ENCODE measurements around the gene ADAP1. TPM values are rescaled to one million over a fixed set of nuclear protein-coding genes. Genes with fewer than 3 reads are reported as not detected.

ADAP1 gene
- total and polyA plus RNA-seq, 2 of the 13 experiments (the other 11 are each of a cell fraction or from before 2014, with no cell fraction given): 10.5 to 24.6 TPM

DNA sequence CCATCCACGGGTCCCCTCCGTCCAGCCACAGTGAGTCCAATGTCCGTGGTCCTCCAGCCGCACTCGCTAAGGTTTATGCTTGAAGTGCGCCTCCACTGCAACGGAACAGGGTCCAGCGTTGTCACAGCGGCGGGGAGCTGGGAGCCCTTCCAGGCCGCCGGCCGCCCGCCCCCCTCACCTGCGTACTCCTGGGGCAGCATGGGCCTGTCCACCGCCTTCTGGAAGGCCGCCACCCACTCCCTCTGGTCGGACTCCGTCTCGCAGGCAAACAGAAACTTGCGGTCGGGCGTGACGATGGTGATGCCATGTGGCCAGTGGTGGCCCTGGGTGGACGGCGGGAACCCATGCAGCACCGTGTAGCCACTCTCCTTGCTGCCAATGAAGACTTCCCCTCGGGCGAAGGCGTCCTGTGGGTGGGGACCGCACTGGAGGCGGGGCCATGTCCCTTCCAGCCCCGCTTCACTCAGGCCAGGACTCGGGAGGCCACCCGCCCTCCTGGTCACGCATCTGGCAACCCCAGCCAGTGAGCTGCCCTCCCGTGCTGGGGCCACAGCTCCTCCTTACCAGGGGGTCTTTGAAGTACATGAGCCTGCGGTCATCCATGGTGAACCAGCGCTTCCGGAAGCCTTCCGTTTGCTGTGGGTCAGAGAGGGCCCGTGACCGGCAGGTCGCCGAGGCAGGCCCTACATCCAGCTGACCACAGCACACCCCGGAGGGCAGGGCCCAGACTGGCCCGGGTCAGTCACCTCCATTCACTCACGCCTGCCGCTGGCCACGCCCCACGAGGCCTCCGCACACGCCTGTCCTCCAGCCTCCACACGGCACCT, 55.4 kb downstream of the ADAP1 start:
- intact Hi-C loops (cut with micrococcal nuclease; ENCODE audit: unreplicated experiment) (no loop called here), in situ Hi-C loops (cut with HindIII; ENCODE audit: extremely low pct_ligation_motif_present, low pct_unique_long_range_greater_than_20kb) (no loop called here)
- H3K4me1 ChIP-seq (ENCODE audit: insufficient read depth, low read length): peaks cover 16% of the 10 kb centered on the region
- no peak overlapping the region for H2AFZ ChIP-seq (ENCODE audit: low read length)
- no peaks in the 10 kb centered on the region for H3K79me2 ChIP-seq (ENCODE audit: insufficient read depth, low read length)
- H3K4me3 ChIP-seq (replicated peaks in 1 of 3; ENCODE audit: insufficient read depth in 1 of 3, low read depth in 2 of 3, low read length in 3 of 3): no peak overlapping the region
- WGBS (ENCODE audit: low lambda C conversion rate): 96% methylated on average over 17 of the region's 54 CpGs
- ChIA-PET CTCF (ENCODE audit: low intra/inter-chr PET ratio, low total read pairs) (no interaction called here), POLR2A (no interaction called here)
- no peaks in the 10 kb centered on the region for H3K9me3 ChIP-seq (ENCODE audit: low read length)
- H3K36me3 ChIP-seq (replicated peaks in 1 of 2; ENCODE audit: control insufficient read depth in 1 of 2, insufficient read depth in 2 of 2, low read length in 2 of 2): peaks cover 12 to 28% of the 10 kb centered on the region in 2 experiments; a peak in 4 of 5 replicates
- no peak overlapping the region for H3K9ac ChIP-seq (ENCODE audit: insufficient read depth, low read depth, low read length)
- H3K4me2 ChIP-seq (ENCODE audit: low read depth, low read length): no peak overlapping the region
- DNase-seq (ENCODE audit: low spot score): no peak
- H3K27ac ChIP-seq (ENCODE audit: extremely low read length, insufficient read depth, low read length): no peak overlapping the region
- no TSS peak for BruUV-seq (replicated peaks)
- no peak for TF ChIP-seq KMT2A (CRISPR knock-in tag; IDR thresholded peaks at IDR 0.05)
- TF ChIP-seq, protein P1, sequence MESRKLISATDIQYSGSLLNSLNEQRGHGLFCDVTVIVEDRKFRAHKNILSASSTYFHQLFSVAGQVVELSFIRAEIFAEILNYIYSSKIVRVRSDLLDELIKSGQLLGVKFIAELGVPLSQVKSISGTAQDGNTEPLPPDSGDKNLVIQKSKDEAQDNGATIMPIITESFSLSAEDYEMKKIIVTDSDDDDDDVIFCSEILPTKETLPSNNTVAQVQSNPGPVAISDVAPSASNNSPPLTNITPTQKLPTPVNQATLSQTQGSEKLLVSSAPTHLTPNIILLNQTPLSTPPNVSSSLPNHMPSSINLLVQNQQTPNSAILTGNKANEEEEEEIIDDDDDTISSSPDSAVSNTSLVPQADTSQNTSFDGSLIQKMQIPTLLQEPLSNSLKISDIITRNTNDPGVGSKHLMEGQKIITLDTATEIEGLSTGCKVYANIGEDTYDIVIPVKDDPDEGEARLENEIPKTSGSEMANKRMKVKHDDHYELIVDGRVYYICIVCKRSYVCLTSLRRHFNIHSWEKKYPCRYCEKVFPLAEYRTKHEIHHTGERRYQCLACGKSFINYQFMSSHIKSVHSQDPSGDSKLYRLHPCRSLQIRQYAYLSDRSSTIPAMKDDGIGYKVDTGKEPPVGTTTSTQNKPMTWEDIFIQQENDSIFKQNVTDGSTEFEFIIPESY (CRISPR knock-in tag; IDR thresholded peaks at IDR 0.05): peak; percentile 69; the same call in 1 of the 2 replicates
- no peaks in the 10 kb centered on the region for H4K20me1 ChIP-seq (ENCODE audit: insufficient read depth, low read length)
- ATAC-seq: no peak
- no peaks in the 10 kb centered on the region for H3K27me3 ChIP-seq (ENCODE audit: control insufficient read depth in 1 of 2, insufficient read depth in 2 of 2, low read length in 2 of 2)
- FAIRE-seq: no peak

DNA sequence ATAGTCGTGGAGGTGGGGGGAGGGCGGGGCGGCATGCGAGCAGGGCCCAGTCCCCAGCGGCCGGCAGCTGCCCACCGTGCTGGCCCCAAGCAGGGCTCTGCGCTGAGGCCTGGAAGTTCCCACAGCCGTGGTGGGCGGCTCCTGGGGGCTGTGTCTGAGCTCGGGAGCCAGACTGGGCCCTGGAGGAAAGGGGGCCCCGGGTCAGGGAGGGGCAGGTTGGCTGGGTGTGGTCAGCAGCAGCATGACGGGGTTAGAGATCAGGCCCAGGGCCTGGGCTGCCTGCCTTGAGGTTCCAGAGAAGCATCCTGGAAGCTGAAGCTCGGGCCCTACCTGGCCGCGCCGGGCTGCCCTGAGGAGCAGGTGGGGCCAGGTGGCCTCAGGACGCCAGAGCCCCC, 56.0 kb downstream of the ADAP1 start:
- H3K9ac ChIP-seq (ENCODE audit: insufficient read depth, low read depth, low read length): no peak overlapping the region
- H3K4me1 ChIP-seq (ENCODE audit: insufficient read depth, low read length): peaks cover 16% of the 10 kb centered on the region
- CTCF ChIA-PET (ENCODE audit: low intra/inter-chr PET ratio, low total read pairs): no interaction called here
- H3K4me3 ChIP-seq (replicated peaks in 1 of 3; ENCODE audit: insufficient read depth in 1 of 3, low read depth in 2 of 3, low read length in 3 of 3): no peak overlapping the region
- in situ Hi-C loops (cut with HindIII; ENCODE audit: extremely low pct_ligation_motif_present, low pct_unique_long_range_greater_than_20kb) (no loop called here), intact Hi-C loops (cut with micrococcal nuclease; ENCODE audit: unreplicated experiment) (no loop called here)
- no peaks in the 10 kb centered on the region for H3K27me3 ChIP-seq (ENCODE audit: control insufficient read depth in 1 of 2, insufficient read depth in 2 of 2, low read length in 2 of 2)
- no peak for ATAC-seq
- 98% methylated on average over 8 of the region's 18 CpGs for WGBS (ENCODE audit: low lambda C conversion rate)
- no peak overlapping the region for H3K4me2 ChIP-seq (ENCODE audit: low read depth, low read length)
- no peaks in the 10 kb centered on the region for H3K79me2 ChIP-seq (ENCODE audit: insufficient read depth, low read length)
- H2AFZ ChIP-seq (ENCODE audit: low read length): no peak overlapping the region
- no peaks in the 10 kb centered on the region for H3K9me3 ChIP-seq (ENCODE audit: low read length)
- no peak for FAIRE-seq
- POLR2A ChIA-PET: no interaction called here
- no peak overlapping the region for H3K27ac ChIP-seq (ENCODE audit: extremely low read length, insufficient read depth, low read length)
- H3K36me3 ChIP-seq (replicated peaks in 1 of 2; ENCODE audit: control insufficient read depth in 1 of 2, insufficient read depth in 2 of 2, low read length in 2 of 2): peaks cover 14 to 34% of the 10 kb centered on the region in 2 experiments; a peak in 4 of 5 replicates
- no TSS peak for BruUV-seq (replicated peaks)
- DNase-seq (ENCODE audit: low spot score): no peak
- H4K20me1 ChIP-seq (ENCODE audit: insufficient read depth, low read length): no peaks in the 10 kb centered on the region
- TF ChIP-seq GPN1 (CRISPR knock-in tag; IDR thresholded peaks at IDR 0.05; ENCODE audit: borderline replicate concordance) (no peak), AGO2 (optimal IDR thresholded peaks at IDR 0.05; ENCODE audit: low read depth, low read length) (peak; percentile 85), ZNF33A (CRISPR knock-in tag; IDR thresholded peaks at IDR 0.05; ENCODE audit: borderline replicate concordance) (no peak), RBFOX2 (IDR thresholded peaks at IDR 0.05; ENCODE audit: low read depth, low read length) (0 out of 2 replicates have a peak, but pooled peaks have one; percentile 13)
- TF ChIP-seq, protein P2, sequence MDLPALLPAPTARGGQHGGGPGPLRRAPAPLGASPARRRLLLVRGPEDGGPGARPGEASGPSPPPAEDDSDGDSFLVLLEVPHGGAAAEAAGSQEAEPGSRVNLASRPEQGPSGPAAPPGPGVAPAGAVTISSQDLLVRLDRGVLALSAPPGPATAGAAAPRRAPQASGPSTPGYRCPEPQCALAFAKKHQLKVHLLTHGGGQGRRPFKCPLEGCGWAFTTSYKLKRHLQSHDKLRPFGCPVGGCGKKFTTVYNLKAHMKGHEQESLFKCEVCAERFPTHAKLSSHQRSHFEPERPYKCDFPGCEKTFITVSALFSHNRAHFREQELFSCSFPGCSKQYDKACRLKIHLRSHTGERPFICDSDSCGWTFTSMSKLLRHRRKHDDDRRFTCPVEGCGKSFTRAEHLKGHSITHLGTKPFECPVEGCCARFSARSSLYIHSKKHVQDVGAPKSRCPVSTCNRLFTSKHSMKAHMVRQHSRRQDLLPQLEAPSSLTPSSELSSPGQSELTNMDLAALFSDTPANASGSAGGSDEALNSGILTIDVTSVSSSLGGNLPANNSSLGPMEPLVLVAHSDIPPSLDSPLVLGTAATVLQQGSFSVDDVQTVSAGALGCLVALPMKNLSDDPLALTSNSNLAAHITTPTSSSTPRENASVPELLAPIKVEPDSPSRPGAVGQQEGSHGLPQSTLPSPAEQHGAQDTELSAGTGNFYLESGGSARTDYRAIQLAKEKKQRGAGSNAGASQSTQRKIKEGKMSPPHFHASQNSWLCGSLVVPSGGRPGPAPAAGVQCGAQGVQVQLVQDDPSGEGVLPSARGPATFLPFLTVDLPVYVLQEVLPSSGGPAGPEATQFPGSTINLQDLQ (CRISPR knock-in tag; IDR thresholded peaks at IDR 0.05): no peak
